NB4 (cell line): ENCODE measurements around the gene ADAMTS2.

Experiments used
- CTCF ChIP-seq: IDR thresholded peaks from one replicate; pipeline ENCODE4 v1.5.1; 2012; ENCODE audit warnings: low read depth, low read length
- POLR2A ChIP-seq: IDR thresholded peaks from 2 replicates; pipeline ENCODE4 v1.6.1; 2011; ENCODE audit warnings: mild to moderate bottlenecking; ENCODE audit not compliant: insufficient read length; ENCODE audit errors: extremely low read depth

DNA sequence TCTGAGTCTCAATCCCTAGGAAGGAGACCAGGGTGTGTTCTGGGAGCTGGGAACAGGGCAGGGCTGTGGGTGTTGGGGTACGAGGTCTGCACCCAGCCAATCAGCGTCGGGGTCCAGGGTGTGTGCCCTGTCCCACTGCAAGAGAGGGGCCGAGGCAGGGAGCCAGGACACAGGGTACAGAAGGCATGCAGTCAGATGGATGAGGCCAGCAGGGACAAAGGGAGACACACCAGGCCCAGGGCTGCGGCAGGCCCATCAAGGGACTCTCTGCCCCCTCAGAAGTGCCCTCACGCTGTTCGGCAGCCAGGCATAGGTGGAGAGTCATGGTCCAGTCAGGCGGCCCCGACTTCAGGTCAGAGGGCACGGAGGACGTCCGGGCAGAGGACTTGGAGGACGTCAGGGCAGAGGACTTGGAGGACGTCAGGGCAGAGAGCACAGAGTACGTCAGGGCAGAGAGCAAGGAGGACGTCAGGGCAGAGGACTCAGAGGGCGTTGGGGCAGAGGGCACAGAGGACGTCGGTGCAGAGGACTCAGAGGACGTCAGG, 28.8 kb upstream of the ADAMTS2 start:
- no peak for TF ChIP-seq CTCF
- no peak for TF ChIP-seq POLR2A
